Activated gamma-delta T cell treated with anti-CD3 and anti-CD28 coated beads, Interleukin-2, amount 50 U/mL, for 16 hours (primary cell): ENCODE measurements around the gene RHOT2.
A peak's percentile ranks its signal among the peaks of the same experiment; 100 is the strongest.

Experiments
- DNase-seq: peaks from one replicate; pipeline ENCODE4 v3.0.0-alpha.2; 2020; ENCODE audit warnings: low read depth

RHOT2 gene

DNA sequence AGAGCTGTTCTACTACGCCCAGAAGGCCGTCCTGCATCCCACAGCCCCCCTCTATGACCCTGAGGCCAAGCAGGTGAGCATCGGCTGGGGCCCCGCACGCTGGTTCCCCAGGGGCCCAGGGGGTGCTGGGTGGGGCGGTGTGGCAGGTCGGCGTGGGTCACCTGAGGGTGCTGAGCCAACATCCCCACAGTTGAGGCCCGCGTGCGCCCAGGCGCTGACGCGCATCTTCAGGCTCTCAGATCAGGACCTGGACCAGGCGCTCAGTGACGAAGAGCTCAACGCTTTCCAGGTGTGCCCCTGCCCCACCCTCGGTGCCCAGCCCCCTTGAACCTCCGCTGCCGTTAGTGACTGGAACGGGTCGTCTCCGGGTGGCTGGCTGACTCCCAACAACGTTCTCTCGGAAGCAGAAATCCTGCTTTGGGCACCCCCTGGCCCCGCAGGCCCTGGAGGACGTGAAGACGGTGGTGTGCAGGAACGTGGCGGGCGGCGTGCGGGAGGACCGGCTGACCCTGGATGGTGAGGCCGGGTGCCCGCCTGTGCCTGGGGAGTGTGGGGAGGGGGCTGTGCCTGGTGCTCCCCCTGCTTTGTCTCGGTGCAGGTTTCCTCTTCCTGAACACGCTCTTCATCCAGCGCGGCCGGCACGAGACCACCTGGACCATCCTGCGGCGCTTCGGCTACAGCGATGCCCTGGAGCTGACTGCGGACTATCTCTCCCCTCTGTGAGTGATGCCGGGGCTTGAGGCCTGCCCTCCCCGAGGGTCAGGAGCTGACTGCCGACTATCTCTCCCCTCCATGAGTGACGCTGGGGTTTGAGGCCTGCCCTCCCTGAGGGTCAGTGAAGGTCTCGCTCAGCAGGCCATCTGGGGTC lies 2.8 kb downstream of the RHOT2 start:
- no peak for DNase-seq

DNA sequence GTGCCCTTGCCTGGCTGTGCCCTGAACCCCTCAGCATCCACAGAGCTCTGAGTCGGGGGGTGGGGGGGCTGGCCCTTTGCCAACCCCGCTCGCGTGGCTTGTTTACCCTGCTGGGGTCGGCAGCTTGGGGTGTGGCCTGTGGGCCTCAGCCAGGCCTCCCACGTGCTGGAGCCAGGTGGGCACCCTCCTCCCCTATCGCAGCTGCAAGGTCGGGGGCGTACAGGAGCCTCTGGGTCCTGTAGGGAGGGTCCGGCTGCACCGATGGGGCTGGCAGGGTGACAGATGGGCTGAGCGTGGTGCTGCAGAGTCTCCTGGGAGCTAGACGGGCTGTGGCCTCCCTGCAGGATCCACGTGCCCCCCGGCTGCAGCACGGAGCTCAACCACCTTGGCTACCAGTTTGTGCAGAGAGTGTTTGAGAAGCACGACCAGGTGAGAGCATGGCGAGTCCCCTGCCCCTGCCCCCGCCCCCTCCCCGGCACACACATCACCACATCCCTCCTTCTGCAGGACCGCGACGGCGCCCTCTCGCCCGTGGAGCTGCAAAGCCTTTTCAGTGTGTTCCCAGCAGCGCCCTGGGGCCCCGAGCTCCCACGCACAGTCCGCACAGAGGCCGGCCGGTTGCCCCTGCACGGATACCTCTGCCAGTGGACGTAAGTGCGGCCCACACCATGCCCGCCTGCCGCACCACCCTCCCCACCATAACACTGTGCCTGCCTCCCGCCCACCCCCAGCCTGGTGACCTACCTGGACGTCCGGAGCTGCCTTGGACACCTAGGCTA lies 3.6 kb downstream of the RHOT2 start:
- DNase-seq, result no peak

DNA sequence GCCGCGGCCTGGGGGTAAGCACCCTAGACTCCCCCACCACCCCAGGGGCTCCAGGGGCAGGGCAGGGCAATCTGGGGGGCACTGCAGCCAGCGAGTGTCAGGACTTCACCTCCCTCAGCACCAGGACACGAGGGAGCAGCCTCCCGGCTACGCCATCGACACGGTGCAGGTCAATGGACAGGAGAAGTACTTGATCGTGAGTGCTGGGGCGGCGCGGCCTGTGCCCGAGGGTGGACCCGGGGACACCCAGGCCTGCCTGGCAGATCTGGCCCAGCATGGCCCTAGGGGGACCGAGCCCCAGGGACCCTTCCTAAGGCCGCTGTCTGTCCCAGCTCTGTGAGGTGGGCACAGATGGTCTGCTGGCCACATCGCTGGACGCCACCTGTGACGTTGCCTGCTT lies 4.4 kb downstream of the RHOT2 start:
- no peak for DNase-seq

DNA sequence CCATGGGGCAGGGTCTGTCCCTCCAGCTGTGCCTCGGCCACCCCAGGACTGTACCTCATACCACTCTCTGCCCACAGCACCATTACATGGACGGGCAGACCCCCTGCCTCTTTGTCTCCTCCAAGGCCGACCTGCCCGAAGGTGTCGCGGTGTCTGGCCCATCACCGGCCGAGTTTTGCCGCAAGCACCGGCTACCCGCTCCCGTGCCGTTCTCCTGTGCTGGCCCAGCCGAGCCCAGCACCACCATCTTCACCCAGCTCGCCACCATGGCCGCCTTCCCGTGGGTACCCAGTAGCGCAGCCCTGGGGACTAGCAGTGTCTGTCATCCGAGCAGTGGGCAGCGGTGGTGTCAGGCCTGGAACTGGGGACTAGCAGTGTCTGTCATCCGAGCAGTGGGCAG lies 4.9 kb downstream of the RHOT2 start:
- DNase-seq, result no peak

DNA sequence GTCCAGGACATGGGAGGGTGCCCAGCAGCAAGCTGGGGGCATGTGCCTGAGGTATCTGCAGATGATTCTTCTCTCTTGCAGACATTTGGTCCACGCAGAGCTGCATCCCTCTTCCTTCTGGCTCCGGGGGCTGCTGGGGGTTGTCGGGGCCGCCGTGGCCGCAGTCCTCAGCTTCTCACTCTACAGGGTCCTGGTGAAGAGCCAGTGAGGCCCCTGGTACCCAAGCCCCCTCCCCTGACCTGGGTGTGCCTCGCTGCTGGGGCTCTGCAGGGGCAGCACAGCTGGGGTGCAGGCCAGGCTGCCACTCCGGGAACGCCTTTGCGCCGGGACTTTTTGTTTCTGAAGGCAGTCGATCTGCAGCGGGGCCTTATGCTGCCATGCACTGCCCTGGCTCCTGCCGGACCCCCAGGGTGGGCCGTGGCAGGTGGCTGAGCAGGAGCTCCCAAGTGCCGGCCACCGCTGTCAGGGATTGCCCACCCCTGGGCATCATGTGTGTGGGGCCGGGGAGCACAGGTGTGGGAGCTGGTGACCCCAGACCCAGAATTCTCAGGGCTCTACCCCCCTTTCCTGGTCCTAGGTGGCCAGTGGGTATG lies 5.6 kb downstream of the RHOT2 start:
- no peak for DNase-seq

DNA sequence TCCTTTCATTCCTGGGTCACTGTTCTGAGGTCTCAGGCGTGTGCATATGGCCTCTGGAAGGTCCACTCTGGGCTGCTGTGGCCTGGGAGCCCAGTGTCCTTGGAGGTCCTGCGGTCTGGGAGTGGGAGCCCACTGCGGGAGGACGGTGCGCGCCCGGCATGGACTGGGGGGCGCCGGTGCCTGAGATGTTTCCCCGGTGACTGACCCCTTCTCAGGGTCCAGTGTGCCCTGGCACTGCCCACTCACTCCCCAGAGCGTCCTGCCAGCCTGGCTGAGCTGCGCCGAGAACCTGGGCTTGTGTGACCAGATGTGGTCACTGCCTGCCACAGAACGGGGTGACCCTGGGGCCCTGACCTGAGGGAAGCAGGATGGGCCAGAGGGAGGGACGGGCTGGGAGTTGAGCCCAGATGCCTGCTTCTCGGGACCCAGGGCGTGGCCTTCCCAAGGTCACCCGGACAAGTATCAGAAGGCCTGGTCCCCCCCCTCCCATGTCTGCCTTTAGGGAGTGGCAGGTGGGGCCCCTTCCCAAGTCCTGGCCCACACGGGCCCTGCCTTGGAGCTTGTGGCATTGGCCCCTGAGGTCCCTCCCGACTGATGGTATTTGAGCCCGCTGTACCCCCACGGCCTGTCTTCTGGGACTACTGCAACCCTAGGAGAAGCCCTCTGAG lies 6.4 kb downstream of the RHOT2 start:
- DNase-seq, result no peak

DNA sequence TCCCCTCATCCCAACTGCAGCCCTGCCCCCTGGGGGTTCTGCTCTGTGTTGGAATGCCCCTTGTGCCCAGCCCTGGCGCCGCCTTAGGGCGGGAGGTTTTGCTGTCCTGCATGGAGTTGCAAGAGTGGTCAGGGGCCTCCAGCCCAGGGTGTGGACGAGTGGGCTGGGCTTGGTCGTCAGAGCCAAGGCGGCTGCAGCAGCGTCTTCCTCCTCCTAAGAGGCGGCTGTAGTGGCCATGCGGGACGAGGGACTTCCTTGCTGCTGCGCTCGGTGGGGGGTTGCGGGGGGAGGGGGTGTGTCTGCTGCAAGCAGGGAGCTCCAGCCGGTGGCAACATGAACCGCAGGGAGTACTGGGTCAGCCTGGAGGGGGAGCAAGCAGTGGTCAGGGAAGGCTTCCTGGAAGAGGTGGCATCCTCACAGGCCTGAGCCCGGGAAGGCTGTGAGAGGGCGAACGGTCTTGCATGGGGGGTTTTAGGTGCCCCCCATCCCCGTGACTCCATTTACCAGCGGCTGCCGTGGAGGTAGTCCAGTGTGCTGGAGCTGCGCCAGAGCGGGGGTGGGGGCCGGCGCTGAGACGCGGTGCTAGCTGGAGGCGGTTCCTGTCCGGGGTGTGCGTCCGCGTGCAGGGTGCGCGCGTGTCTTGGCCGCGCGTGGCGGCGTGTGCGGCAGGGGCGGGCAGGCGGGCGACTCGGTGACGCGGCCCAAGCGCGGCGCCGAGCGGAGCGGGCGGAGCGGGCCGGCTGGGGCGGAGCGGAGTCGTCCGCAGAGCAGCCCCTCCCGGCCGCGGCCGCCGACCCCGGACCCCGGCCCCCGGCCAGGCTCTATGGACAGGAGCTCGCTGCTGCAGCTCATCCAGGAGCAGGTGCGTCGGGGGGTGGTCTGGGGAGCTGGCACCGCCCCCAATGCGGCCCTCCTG lies 7.3 kb downstream of the RHOT2 start, which contains the start of gene RHBDL1:
RHBDL1 (plus strand) TSS at position 704 of the 916 bp plus-strand sequence; CDS start at position 824, 120 bp downstream.
- no peak for DNase-seq

DNA sequence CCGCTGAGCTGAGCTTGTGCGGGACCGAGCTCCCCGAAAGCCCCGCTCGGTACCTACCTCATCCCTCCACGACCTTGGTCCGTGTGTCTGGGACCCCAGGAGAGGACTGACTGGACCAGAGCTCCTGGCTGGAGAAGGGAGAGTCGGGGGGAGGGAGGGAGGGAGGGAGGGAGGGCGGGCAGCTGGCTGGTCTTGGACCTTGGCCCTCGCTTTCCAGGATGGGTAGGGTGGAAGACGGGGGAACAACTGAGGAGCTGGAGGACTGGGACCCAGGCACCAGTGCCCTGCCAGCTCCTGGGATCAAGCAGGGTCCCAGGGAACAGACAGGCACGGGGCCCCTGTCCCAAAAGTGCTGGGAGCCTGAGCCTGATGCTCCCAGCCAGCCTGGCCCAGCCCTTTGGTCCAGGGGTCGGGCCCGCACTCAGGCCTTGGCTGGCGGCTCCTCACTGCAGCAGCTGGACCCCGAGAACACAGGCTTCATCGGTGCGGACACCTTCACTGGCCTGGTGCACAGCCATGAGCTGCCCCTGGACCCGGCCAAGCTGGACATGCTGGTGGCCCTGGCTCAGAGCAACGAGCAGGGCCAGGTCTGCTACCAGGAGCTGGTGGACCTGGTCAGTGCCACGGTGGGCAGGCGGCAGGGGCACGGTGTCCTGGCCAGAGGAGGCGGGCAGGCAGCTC lies 8.1 kb downstream of the RHOT2 start:
- no peak for DNase-seq

DNA sequence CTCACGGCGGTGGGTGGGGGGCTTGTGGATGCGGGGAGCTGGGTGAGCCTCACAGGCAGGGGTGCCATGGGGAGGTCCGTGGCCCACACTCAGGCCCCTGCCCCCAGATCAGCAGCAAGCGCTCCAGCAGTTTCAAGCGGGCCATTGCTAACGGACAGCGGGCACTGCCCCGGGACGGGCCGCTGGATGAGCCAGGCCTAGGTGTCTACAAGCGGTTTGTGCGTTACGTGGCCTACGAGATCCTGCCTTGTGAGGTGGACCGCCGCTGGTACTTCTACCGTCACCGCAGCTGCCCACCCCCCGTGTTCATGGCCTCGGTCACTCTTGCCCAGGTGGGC lies 8.6 kb downstream of the RHOT2 start:
- no peak for DNase-seq

DNA sequence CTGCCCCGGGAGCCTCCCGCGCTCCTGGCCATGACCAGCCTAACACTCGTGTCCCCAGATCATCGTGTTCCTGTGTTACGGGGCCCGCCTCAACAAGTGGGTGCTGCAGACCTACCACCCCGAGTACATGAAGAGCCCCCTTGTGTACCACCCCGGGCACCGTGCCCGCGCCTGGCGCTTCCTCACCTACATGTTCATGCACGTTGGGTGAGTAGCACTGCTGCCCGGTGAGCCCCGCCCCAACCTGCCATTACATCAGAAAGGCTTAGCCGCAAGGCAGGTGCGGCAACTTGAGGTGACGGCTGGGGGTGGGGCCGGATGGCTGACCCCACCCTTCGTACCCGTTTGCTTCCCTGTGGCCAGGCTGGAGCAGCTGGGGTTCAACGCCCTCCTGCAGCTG lies 9.0 kb downstream of the RHOT2 start:
- DNase-seq, result no peak

DNA sequence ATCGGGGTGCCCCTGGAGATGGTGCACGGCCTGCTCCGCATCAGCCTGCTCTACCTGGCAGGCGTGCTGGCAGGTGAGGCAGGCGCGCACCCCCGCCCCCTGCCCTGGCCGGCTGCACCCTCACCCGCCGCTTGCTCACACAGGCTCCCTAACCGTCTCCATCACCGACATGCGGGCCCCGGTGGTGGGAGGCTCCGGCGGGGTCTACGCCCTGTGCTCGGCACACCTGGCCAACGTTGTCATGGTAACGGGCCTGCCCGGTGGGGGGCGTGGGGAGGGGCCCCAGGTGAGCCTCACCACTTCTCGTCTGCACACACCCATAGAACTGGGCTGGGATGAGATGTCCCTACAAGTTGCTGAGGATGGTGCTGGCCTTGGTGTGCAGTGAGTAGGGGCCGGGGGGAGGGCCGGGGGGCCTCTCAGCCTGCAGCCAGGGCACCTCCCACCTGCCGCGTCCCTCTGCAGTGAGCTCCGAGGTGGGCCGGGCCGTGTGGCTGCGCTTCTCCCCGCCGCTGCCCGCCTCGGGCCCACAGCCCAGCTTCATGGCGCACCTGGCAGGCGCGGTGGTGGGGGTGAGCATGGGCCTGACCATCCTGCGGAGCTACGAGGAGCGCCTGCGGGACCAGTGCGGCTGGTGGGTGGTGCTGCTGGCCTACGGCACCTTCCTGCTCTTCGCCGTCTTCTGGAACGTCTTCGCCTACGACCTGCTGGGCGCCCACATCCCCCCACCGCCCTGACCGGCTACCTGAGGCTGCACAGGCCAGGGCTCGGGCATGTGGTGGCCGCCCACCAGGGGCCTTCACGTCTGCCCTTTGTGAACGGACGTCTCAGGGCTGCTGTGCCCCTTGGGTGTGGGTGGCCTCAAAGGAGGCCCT lies 9.6 kb downstream of the RHOT2 start:
- DNase-seq, result no peak

DNA sequence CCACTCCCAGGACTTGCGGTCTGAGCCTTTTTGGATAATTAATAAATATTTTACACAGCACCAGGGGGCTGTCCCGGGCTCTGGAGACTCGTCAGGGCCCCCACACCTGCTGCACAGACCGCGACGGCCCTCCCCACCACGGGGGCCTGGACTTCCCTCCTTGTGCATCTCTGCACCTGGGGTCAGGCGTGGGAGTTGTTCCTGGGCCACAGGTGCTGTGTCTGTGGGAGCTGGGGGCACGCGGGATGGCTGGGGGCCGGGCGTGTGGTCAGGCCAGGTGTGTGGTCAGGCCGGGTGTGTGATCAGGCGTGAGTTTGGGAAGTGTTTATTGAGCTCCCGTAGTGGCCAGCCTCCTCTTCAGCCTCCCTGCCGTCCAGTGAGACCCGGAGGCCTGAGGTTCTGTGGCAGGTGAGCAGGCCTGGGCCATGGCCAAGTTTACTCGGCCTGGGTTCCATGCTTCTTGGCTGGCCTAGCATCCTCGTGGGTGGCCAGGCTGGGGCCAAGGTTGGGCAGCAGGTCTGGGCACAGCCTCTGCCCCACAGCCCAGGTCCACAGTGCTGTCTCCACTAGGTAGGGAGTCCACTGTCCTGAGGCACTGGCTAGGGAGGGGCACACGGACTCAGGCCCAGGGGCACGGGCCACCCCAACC lies 10.4 kb downstream of the RHOT2 start:
- DNase-seq, result no peak

DNA sequence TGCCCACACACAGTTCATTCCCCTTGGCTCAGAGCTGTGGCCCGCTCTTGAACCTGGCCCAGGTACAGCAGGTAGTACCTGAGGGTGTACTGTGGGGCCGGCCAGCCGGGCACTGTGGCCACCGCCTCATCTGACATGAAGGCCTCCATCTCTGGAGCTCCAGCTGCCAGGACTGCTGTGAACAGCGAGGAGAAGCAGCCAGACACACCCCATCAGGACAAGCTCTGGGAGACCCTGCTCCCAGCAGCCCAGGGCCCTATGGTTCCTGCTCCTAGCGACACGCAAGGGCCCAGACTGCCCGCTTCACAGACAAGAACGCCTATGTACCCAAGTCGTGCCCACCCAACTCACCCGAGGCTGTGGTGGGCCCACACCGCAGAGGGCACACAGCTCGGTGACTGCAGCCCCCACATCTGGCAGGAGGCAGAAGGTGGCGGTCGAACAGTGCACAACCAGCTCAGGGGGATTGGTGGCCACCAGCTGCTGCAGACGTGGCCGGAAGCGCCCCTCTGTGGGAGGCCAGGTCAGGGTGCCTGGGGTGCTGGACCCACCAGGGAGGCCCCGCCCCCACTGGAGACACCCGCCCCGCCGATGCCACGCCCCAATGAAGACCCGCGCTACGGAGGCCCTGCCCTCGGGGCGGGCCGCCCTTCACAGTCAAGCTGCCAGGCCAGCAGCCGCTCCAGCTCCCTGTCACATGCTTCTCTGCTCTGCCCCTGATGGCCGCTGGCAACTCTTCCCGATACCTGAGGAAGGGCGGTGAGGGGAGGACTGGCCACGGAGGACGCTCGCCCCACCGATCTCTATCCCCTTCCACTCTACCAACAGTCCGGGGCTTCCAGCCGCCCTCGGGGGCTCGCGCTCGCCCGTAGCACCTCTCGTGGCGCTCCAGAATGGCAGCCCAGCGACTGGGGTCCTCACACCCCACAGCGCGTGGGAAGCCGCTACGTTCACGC lies 11.2 kb downstream of the RHOT2 start:
- DNase-seq, result no peak

DNA sequence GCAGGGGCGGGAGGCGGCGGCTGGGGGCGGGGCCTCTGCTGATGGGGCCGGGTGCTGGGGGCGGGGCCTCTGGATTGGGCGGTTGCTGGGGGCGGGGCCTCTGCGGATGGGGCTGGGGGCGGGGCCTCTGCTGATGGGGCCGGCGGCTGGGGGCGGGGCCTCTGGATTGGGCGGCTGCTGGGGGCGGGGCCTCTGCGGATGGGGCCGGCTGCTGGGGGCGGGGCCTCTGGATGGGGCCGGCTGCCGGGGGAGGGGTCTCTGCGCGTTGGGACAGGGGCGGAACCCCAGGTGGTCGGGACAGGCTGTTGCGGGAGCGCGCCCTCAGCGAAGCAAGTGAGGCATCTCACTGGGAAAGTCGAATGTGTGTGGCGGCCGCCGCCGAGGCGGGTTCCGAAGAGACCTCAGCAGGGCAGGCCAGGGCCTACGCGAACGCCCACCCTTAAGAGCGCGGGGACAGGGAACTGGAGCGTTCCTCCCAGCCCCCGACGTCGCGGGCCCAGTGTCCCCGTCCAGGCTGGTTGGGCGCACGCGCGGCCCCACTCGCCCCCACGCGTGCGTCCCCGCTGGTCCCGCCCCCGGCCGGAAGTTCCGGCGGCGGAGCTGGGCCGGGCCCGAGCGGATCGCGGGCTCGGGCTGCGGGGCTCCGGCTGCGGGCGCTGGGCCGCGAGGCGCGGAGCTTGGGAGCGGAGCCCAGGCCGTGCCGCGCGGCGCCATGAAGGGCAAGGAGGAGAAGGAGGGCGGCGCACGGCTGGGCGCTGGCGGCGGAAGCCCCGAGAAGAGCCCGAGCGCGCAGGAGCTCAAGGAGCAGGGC lies 12.1 kb downstream of the RHOT2 start, which contains the start of gene STUB1:
STUB1 (plus strand) TSS at position 597 of the 811 bp plus-strand sequence; CDS start at position 713, 116 bp downstream.
- peak; percentile 79 for DNase-seq

DNA sequence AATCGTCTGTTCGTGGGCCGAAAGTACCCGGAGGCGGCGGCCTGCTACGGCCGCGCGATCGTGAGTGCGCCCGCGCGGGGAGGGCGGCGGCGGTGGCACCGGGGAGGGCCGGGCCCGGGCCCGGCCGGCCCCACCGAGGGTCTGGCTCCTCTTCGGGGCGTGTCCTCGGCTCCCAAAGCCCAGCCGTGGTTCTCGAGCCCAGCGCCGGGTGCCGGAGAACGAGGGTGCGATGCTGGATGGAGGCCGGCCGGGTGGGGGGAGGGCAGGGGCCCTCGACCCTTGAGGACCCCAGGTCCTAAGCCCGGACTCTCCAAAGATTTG lies 12.7 kb downstream of the RHOT2 start:
- no peak for DNase-seq

DNA sequence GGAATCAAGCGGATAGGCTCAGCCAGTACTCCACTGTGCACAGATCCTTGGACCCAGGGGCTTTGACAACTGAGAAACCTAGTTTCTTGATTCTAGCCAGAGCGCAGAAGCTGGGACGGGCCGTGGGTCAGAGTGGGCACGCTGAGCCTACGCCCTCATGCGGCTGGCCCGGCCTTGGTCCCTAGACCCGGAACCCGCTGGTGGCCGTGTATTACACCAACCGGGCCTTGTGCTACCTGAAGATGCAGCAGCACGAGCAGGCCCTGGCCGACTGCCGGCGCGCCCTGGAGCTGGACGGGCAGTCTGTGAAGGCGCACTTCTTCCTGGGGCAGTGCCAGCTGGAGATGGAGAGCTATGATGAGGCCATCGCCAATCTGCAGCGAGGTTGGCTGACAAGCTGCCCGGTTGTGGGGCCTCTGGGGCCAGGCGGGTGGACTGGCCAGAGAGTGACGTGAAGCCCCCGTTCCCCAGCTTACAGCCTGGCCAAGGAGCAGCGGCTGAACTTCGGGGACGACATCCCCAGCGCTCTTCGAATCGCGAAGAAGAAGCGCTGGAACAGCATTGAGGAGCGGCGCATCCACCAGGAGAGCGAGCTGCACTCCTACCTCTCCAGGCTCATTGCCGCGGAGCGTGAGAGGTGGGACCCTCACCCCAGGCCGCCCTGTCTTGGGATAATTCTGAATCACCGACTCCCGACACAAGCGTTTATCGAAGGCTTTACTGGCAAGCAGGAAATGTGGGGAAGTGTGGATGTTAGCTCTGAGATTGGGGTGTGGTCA lies 13.2 kb downstream of the RHOT2 start:
- DNase-seq, result no peak
